HG03159 (cell line): Measurements from ENCODE around the gene CSPG4.
"Not testable (repeated sequence)": the region's sequence is repeated elsewhere in the genome, so short reads cannot be mapped to it uniquely, and the experiment has no call there.

ENCODE experiments used
- ATAC-seq: cut with Tn5 transposase; IDR thresholded peaks from one replicate; pipeline ENCODE4 v1.9.1; 2021; ENCODE audit warnings: mild to moderate bottlenecking, moderate library complexity; ENCODE audit not compliant: unreplicated experiment

Gene CSPG4

GRCh38 chr15:75712668-75713337 is at the start of gene CSPG4:
TSS of gene CSPG4 (minus strand) at chr15:75712848. CDS start at chr15:75712755, 93 bp downstream.
- no peak for ATAC-seq

- not testable (repeated sequence) for ATAC-seq
Measured at GRCh38 chr15:75762357-75762718, 49.7 kb upstream of the CSPG4 start.

GRCh38 chr15:75761446-75762356 is 49.1 kb upstream of the CSPG4 start:
- ATAC-seq, result no peak

- no peak for ATAC-seq
Measured at GRCh38 chr15:75760704-75761435, 48.2 kb upstream of the CSPG4 start.

- ATAC-seq, result not testable (repeated sequence)
Measured at GRCh38 chr15:75760131-75760520, 47.5 kb upstream of the CSPG4 start.

- ATAC-seq, result no peak
Measured at GRCh38 chr15:75759416-75760130, 46.9 kb upstream of the CSPG4 start.

GRCh38 chr15:75758071-75758872 is 45.6 kb upstream of the CSPG4 start:
- ATAC-seq, result peak; percentile 70

GRCh38 chr15:75754871-75755270 is 42.2 kb upstream of the CSPG4 start:
- ATAC-seq, result not testable (repeated sequence)

GRCh38 chr15:75753145-75753544 is 40.5 kb upstream of the CSPG4 start:
- no peak for ATAC-seq

- ATAC-seq, result no peak
Measured at GRCh38 chr15:75751891-75752290, 39.2 kb upstream of the CSPG4 start.

- no peak for ATAC-seq
Measured at GRCh38 chr15:75751116-75751875, 38.6 kb upstream of the CSPG4 start.

GRCh38 chr15:75750261-75751050 is 37.8 kb upstream of the CSPG4 start:
- ATAC-seq, result no peak

GRCh38 chr15:75749820-75750219 is 37.2 kb upstream of the CSPG4 start:
- ATAC-seq, result no peak

- not testable (repeated sequence) for ATAC-seq
Measured at GRCh38 chr15:75748882-75749281, 36.2 kb upstream of the CSPG4 start.

GRCh38 chr15:75747121-75747520 is 34.5 kb upstream of the CSPG4 start:
- not testable (repeated sequence) for ATAC-seq

- ATAC-seq, result no peak
Measured at GRCh38 chr15:75745305-75745704, 32.7 kb upstream of the CSPG4 start.

GRCh38 chr15:75742346-75742745 is 29.7 kb upstream of the CSPG4 start:
- ATAC-seq, result not testable (repeated sequence)

- ATAC-seq, result no peak
Measured at GRCh38 chr15:75739791-75740190, 27.1 kb upstream of the CSPG4 start.
